Inflammatory macrophage treated with lipopolysaccharide for 4 hours (primary cell): ENCODE results near the gene NES.

ENCODE experiments used
- DNase-seq: peaks from one replicate; pipeline ENCODE4 v3.0.0-alpha.2; 2020

NES gene

GRCh38 chr1:156662005-156662799, 15.0 kb downstream of the NES start:
- peak; percentile 73 for DNase-seq

- DNase-seq, result no peak
Observed at GRCh38 chr1:156660752-156661112, 16.5 kb downstream of the NES start.

GRCh38 chr1:156659988-156660751, 17.0 kb downstream of the NES start:
- DNase-seq, result peak; percentile 95

- no peak for DNase-seq
Observed at GRCh38 chr1:156659661-156659987, 17.6 kb downstream of the NES start.

GRCh38 chr1:156658945-156659574, 18.1 kb downstream of the NES start:
- no peak for DNase-seq

GRCh38 chr1:156658496-156658895, 18.7 kb downstream of the NES start:
- DNase-seq, result no peak

- peak; percentile 29 for DNase-seq
Observed at GRCh38 chr1:156657741-156658319, 19.4 kb downstream of the NES start.

- DNase-seq, result peak; percentile 56
Observed at GRCh38 chr1:156656806-156657740, 20.1 kb downstream of the NES start.

- DNase-seq, result no peak
Observed at GRCh38 chr1:156655904-156656516, 21.2 kb downstream of the NES start.

GRCh38 chr1:156655151-156655903, 21.9 kb downstream of the NES start:
- DNase-seq, result no peak

- DNase-seq, result no peak
Observed at GRCh38 chr1:156654700-156655099, 22.5 kb downstream of the NES start.

- no peak for DNase-seq
Observed at GRCh38 chr1:156652992-156653355, 24.2 kb downstream of the NES start.

- peak; percentile 58 for DNase-seq
Observed at GRCh38 chr1:156652131-156652991, 24.8 kb downstream of the NES start.

GRCh38 chr1:156648951-156649350, 28.3 kb downstream of the NES start:
- no peak for DNase-seq

- DNase-seq, result no peak
Observed at GRCh38 chr1:156648496-156648895, 28.7 kb downstream of the NES start.

- DNase-seq, result no peak
Observed at GRCh38 chr1:156647351-156647750, 29.9 kb downstream of the NES start.

- DNase-seq, result no peak
Observed at GRCh38 chr1:156646738-156647211, 30.4 kb downstream of the NES start.

GRCh38 chr1:156645666-156646065, 31.5 kb downstream of the NES start:
- DNase-seq, result no peak

- no peak for DNase-seq
Observed at GRCh38 chr1:156645056-156645455, 32.2 kb downstream of the NES start.

- DNase-seq, result no peak
Observed at GRCh38 chr1:156644640-156645039, 32.6 kb downstream of the NES start.
